ENCODE measurements around the gene KCNK3.

The KCNK3 gene

DNA sequence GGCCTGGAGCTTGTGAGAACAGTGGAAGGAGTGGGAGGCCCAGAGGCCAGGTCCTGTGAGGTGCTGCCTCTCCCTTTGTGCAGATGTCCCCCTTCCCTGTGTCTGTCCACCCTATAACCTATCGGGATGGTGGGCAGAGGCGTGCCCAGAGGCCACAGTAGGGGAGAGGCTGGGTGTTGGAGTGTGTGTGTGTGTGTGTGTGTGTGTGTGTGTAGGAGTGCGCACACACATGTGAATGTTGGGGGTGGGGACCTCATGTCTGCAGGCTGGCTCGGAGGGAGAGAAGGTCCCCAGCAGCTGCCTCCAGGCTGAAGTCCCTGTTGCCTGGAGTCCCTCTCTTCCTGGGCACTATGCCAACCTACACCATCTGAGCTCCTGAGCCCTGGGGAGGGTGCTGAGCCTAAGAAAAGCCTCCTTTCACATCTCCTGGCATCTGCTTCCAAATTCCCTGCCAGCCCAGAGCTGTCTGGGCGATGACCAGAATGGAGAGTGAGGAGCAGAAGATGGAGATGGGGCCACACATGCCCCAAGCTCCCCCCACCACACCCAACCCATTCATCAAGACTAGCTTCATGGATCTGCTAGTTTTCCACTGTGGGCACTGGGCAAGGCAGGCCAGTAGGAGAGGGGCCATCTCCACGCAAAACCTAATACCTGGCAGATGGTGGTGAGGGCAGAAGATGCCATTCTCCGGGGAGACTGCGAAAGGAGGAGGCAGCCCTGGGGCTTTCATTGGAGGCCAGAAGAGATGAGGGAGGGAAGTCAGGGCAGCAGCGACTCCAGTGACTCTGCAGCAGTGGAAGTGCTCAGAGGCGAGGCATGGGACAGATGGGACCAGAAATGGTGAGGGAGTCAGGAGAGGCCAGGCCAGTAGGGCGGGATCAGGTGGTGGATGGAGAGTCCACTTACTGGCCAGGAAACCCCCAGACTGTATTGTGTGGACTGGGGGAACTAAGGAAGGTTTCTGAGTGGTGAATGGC lies 20.3 kb downstream of the KCNK3 start:
- Mint-ChIP-seq H3K4me1 (no peaks in the 10 kb centered on the region), H3K9me3 (no peaks in the 10 kb centered on the region), H3K27me3 (peaks cover 30% of the 10 kb centered on the region), H3K27ac (ENCODE audit: low read depth) (no peak overlapping the region), H3K36me3 (ENCODE audit: insufficient read depth) (no peaks in the 10 kb centered on the region), H3K4me3 (no peak overlapping the region)
- DNase-seq (ENCODE audit: low spot score in 2 of 2), result no peak
- no peak for ATAC-seq (replicated peaks; ENCODE audit: extremely low read depth, poor library complexity, severe bottlenecking)

DNA sequence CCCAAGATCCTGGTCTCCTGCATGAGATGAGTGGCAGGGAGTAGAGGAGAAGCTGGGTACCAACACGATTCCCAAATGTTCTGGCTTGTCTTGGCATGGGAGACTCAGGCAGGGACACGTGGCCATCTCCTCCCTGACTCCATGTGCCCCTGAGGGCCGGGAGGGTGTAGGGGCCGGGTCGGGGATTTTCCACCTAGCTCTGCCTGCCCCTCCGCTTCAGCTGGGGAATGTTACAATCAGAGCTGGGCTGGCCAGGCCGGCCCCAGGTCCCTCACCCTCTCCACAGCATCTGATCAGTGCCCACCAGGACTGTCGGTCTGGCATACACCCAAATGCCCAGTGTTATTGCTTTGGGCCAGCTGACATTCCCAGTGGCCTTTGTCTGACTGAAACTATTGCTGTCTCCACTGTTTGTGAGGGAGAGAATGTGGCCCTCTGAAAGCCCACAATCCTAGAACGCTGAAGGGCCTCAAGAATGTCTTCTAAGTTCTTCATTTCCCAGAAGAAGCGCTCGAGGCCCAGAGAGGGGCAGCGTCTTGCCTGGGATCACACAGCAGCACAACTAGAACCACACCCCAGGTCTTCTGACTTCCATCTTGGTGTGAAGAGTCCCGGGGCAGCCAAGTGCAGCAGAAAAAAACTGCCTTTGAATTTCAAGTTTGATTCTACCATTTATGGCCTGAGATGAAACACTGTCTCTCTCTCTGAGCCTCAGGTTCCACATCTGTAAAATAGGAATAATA lies 23.2 kb downstream of the KCNK3 start:
- Mint-ChIP-seq H3K4me1 (no peaks in the 10 kb centered on the region), H3K4me3 (no peak overlapping the region), H3K27ac (ENCODE audit: low read depth) (no peak overlapping the region), H3K36me3 (ENCODE audit: insufficient read depth) (no peaks in the 10 kb centered on the region), H3K9me3 (no peaks in the 10 kb centered on the region), H3K27me3 (peaks cover 13% of the 10 kb centered on the region)
- DNase-seq (ENCODE audit: low spot score in 2 of 2), result no peak
- ATAC-seq (replicated peaks; ENCODE audit: extremely low read depth, poor library complexity, severe bottlenecking), result no peak

DNA sequence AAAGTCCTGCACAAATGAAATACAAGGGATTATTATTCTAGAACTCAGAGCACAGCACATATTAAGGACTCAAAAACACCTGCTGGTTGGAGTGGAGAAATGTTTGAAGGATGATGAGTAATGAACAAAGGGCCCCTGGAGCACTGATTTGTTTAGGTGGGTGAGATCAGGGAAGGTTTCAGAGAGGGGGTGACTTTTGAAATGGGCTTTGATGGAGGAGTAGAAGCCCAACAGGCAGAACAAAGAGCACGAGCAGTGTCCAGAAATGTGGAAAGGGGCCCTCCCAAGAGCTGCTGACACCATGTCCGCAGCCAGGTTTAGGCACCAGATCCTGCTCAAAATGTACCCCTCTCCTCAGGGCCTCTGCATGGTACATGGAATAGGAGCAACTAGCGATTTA lies 23.8 kb downstream of the KCNK3 start:
- peaks cover 7% of the 10 kb centered on the region for H3K27me3 Mint-ChIP-seq
- no peak overlapping the region for H3K27ac Mint-ChIP-seq (ENCODE audit: low read depth)
- no peak for ATAC-seq (replicated peaks; ENCODE audit: extremely low read depth, poor library complexity, severe bottlenecking)
- H3K36me3 Mint-ChIP-seq (ENCODE audit: insufficient read depth), result no peaks in the 10 kb centered on the region
- no peaks in the 10 kb centered on the region for H3K9me3 Mint-ChIP-seq
- no peaks in the 10 kb centered on the region for H3K4me1 Mint-ChIP-seq
- DNase-seq (ENCODE audit: low spot score in 2 of 2), result no peak
- H3K4me3 Mint-ChIP-seq, result no peak overlapping the region

DNA sequence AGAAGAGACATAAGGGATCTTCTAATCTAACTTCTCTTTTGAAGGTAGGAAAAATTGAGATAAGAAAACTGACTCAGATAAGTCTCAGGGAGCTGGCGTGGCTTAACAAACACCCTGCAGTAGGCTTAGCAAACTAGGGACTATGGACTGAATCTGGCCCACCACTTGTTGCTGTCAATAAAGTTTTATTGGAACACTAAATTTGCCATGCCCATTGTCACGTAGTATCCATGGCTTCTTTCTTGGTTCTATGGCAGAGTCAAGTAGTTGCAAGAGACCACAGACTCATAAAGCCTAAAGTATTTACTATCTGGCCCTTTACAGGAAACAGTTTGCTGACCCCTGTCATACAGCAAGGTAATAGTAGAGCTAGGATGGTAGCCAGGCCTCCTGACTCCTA lies 24.2 kb downstream of the KCNK3 start:
- Mint-ChIP-seq H3K4me3 (no peak overlapping the region), H3K36me3 (ENCODE audit: insufficient read depth) (no peaks in the 10 kb centered on the region), H3K9me3 (no peaks in the 10 kb centered on the region), H3K27me3 (peaks cover 2% of the 10 kb centered on the region), H3K27ac (ENCODE audit: low read depth) (no peak overlapping the region), H3K4me1 (no peaks in the 10 kb centered on the region)
- ATAC-seq (replicated peaks; ENCODE audit: extremely low read depth, poor library complexity, severe bottlenecking) (no peak), DNase-seq (ENCODE audit: low spot score in 2 of 2) (no peak)

DNA sequence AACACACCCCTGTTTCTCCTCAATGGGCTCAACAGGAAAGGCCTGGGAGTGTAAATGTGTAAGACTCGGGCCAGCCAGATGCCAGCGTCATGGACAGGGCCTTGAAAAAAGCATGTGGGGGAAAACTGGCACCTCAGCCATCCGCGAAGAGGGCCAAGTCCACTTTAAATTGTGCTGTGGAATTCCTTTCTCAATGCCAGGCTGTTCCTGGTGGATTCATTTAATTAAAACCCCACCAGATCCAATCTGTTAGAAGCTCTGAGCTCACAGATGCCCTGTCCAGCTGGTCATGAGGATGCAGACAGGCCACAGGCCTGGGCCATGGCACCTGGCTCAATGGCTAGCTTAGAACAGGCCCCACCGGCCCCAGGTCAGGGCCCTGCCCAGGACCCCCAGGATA lies 24.8 kb downstream of the KCNK3 start:
- Mint-ChIP-seq H3K9me3 (no peaks in the 10 kb centered on the region), H3K27ac (ENCODE audit: low read depth) (no peak overlapping the region), H3K4me3 (no peak overlapping the region), H3K4me1 (no peaks in the 10 kb centered on the region), H3K27me3 (no peaks in the 10 kb centered on the region), H3K36me3 (ENCODE audit: insufficient read depth) (no peaks in the 10 kb centered on the region)
- DNase-seq (ENCODE audit: low spot score in 2 of 2) (no peak), ATAC-seq (replicated peaks; ENCODE audit: extremely low read depth, poor library complexity, severe bottlenecking) (no peak)

DNA sequence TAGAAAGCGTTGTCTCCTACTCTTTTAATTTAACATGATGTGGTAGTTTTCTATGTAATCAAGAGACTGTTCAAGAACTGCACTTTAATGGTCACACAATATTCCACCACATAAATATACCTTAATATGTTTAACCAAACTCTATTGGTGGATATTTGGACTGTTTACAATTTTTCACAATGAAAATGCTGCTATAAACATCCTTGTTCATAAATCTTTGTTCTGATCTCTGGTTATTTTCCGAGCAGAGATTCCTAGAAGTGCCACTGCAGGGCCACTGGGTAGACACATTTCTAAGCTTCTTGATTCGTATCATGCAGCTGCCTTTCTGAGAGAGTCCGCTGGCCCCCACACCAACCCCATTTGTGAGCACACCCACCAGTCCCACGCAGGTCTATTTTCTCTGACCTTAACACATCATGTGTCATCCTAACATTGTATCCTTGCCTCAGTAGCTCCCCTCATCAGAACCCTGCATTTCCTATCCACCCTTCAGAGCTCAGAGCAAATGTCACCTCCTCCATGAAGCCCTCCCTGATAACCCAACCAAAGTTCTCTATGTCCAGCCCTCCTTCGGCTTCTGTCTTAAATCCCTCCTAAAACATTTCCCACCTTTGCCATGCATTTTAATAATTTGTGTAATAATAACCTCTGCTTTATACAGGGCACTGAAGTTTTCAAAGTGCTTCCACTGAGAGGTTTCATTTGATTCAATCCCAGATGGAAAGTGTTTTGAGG lies 26.6 kb downstream of the KCNK3 start:
- Mint-ChIP-seq H3K4me1 (no peaks in the 10 kb centered on the region), H3K36me3 (ENCODE audit: insufficient read depth) (no peaks in the 10 kb centered on the region), H3K27me3 (no peaks in the 10 kb centered on the region), H3K4me3 (no peak overlapping the region), H3K9me3 (no peaks in the 10 kb centered on the region), H3K27ac (ENCODE audit: low read depth) (no peak overlapping the region)
- DNase-seq (ENCODE audit: low spot score in 2 of 2) (no peak), ATAC-seq (replicated peaks; ENCODE audit: extremely low read depth, poor library complexity, severe bottlenecking) (no peak)

DNA sequence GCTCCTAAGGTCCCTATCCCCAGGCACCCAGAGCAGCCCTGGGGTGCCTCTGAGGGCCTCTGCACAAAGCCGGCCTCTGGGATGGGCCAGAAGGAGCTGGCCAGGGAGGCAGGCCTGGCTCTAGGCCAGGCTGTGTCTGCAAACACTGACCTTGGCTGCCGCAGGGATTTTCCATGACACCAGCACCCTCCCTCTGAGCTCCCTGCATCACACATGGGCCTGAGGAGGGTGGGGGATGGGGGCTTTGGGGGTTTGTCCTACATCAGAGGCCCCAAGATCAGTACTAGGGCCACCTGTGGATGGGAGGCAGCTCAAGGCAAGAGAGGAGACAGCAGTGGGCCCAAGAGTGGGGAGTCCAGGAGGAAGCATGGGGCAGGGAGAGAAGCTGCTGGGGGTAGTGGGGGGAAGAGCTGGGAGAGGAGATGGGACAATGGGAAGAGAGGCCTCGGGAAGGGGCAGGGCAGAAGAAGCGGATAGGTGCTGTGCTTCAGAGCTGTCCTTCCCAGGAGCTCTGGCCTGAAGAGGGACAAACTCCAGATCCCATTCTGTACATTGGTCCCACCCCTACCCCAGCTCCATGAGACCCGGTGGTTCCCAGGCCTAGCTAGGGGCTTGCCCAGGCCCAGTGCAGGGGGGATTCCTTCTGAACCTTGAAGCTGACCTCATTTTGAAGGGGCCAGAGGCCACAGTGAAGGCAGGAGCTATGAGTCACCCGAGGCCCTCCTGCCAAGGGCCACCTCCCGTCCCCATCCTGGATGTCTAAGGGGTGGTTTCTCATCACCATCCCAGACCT lies 28.0 kb downstream of the KCNK3 start:
- Mint-ChIP-seq H3K27me3 (no peaks in the 10 kb centered on the region), H3K36me3 (ENCODE audit: insufficient read depth) (no peaks in the 10 kb centered on the region), H3K4me3 (no peak overlapping the region), H3K4me1 (no peaks in the 10 kb centered on the region), H3K27ac (ENCODE audit: low read depth) (no peak overlapping the region), H3K9me3 (no peaks in the 10 kb centered on the region)
- ATAC-seq (replicated peaks; ENCODE audit: extremely low read depth, poor library complexity, severe bottlenecking), result no peak
- no peak for DNase-seq (ENCODE audit: low spot score in 2 of 2)

DNA sequence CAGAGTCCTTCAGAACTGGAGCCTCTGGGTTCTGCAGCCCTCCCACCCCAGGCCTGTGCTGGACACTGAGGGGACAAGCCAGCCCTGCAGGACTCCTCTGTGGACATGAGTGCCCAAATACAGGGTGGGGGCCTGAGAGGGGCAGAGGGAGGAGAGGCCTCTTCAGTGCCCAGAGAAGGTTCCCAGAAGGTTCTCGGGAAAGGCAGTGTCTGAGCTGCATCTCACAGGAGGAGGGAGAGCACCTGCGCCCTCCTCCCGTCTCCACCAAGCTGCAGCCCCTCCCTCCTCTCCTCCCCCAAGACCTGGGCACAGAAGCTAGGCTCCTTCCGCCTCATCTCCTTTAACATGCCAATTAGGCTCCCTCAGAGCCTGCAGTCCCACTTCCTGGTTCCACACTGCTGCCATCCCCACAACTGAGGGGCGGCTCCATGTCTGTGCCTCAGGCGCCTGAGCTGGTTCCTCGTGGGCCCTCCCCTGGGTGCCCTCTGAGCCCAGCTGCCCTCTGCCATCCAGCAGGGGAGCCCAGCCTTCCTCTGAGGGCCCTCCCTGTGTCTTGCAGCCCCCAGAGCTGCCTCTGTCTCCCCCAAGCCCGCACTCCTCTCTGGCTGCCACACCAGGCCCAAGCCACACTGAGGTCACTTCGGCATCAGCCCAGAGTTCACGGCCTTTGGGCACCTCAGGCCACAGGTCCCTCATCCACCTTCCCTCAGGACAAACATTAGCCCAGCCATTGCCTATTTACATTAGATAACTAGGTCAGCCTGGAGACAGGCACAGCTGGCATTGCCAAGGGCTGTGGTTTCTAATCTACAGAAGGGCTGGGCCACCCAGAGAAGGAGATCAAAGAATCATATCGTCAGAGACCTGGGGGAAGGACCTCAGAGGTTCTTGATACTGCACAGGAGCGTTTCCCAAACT lies 28.9 kb downstream of the KCNK3 start:
- no peak for DNase-seq (ENCODE audit: low spot score in 2 of 2)
- no peak overlapping the region for H3K27ac Mint-ChIP-seq (ENCODE audit: low read depth)
- no peaks in the 10 kb centered on the region for H3K27me3 Mint-ChIP-seq
- no peaks in the 10 kb centered on the region for H3K4me1 Mint-ChIP-seq
- no peak for ATAC-seq (replicated peaks; ENCODE audit: extremely low read depth, poor library complexity, severe bottlenecking)
- no peak overlapping the region for H3K4me3 Mint-ChIP-seq
- no peaks in the 10 kb centered on the region for H3K9me3 Mint-ChIP-seq
- no peaks in the 10 kb centered on the region for H3K36me3 Mint-ChIP-seq (ENCODE audit: insufficient read depth)

DNA sequence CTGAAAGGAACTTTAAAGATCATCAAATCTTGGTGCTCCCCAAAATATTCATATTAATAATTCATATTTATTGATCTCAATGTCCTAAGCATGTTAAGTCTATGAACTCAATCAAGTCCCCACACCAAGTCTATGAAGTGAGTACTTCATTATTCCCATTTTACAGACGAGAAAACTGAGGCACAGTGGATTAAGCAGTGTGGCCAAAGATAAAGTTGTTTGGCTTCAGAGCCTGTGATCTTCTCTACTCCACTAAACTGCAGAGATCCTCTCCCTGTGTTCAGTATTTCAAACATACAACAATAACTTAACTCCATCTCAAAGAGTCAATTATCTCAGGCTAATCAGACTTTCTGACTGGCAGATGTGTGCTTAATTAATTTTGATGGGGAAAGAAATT lies 29.8 kb downstream of the KCNK3 start:
- Mint-ChIP-seq H3K36me3 (ENCODE audit: insufficient read depth) (no peaks in the 10 kb centered on the region), H3K4me1 (no peaks in the 10 kb centered on the region), H3K27me3 (no peaks in the 10 kb centered on the region), H3K9me3 (no peaks in the 10 kb centered on the region), H3K4me3 (no peak overlapping the region), H3K27ac (ENCODE audit: low read depth) (no peak overlapping the region)
- DNase-seq (ENCODE audit: low spot score in 2 of 2) (no peak), ATAC-seq (replicated peaks; ENCODE audit: extremely low read depth, poor library complexity, severe bottlenecking) (no peak)

DNA sequence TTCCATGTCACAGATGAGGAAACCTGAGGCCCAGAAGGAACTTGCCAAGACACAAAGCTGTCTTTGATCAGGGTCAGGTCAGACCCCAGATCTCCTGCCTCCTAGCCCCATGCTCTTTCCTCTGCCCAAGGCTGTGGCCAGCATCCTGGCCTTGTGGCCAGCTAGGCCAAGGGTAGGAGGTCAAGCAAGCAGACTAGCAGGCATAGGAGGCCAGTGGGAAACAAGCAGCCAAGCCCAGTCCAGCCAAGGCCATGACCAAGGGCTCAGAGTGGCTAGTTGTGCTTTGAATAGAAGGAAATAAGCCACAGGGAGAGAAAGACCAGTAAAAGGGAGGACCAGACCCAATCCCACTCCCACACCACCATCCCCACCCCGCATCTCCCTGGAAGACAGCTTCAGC lies 30.4 kb downstream of the KCNK3 start:
- no peak for ATAC-seq (replicated peaks; ENCODE audit: extremely low read depth, poor library complexity, severe bottlenecking)
- no peak overlapping the region for H3K4me3 Mint-ChIP-seq
- no peaks in the 10 kb centered on the region for H3K4me1 Mint-ChIP-seq

DNA sequence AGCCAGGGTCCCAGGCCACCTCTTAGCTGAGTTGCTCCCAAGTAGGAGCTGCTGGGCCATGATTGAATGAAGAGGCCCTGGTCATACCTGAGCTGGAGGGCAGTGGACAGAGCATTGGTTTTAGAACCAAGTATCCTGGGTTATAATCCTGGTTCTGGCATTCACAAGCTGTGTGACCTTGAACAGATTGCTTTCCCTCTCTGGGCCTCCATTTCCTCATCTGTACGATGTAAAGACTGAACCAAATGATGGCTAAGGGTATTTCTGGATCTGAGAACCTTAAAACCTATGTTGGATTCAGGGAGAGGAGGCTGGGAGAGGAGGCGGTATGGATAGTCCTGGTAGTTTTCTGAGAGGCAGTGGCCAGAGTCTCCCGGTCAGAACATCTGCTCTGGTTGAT lies 31.0 kb downstream of the KCNK3 start:
- Mint-ChIP-seq H3K36me3 (ENCODE audit: insufficient read depth) (no peaks in the 10 kb centered on the region), H3K4me1 (no peaks in the 10 kb centered on the region), H3K27ac (ENCODE audit: low read depth) (no peak overlapping the region), H3K9me3 (no peaks in the 10 kb centered on the region), H3K27me3 (peaks cover under 1% of the 10 kb centered on the region), H3K4me3 (no peak overlapping the region)
- DNase-seq (ENCODE audit: low spot score in 2 of 2), result no peak
- ATAC-seq (replicated peaks; ENCODE audit: extremely low read depth, poor library complexity, severe bottlenecking), result no peak

More for the DNA sequence above, 30.4 kb downstream of the KCNK3 start:
- no peaks in the 10 kb centered on the region for H3K9me3 Mint-ChIP-seq
- no peaks in the 10 kb centered on the region for H3K36me3 Mint-ChIP-seq (ENCODE audit: insufficient read depth)
- H3K27ac Mint-ChIP-seq (ENCODE audit: low read depth), result no peak overlapping the region
- no peak for DNase-seq (ENCODE audit: low spot score in 2 of 2)
- H3K27me3 Mint-ChIP-seq, result no peaks in the 10 kb centered on the region
